Measurements from ENCODE around the gene TVP23A. TPM values are rescaled to one million over a fixed set of nuclear protein-coding genes. Genes with fewer than 3 reads are reported as not detected.

The TVP23A gene
- polyA plus RNA-seq, 1 experiment, result not detected

DNA sequence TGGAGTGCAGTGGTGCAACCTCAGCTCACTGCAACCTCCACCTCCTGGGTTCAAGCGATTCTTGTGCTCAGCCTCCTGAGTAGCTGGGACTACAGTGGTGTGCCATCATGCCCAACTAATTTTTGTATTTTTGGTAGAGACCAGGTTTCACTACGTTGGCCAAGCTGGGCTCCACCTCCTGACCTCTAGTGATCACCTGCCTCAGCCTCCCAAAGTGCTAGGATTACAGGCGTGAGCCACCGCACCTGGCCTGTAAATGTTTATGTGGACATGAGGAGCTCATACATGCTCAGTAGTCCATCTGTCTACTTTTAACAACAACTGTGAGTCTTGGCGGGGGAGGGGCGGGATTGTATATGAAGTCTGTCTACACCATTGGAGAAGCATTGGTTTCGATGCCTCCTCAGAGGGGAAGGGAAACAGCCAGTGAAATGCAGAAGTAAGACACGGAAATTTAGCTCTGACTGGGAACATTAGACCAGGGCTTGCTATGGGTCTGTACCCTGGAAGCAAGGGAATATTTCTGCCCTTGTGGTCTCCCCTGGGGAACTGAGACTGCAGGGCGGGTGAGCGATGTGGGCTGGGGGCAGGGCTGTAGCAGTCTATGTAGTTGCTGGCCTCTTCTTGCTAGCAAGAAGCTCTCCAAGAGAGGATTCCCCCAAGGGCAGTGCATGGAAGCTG, 65.6 kb downstream of the TVP23A start:
- Histone ChIP-seq H3K36me3 (ENCODE audit: control insufficient read depth, insufficient read depth, low read length) (peaks cover 10% of the 10 kb centered on the region), H3K27me3 (ENCODE audit: control insufficient read depth, insufficient read depth, low read length) (no peaks in the 10 kb centered on the region), H3K4me3 (ENCODE audit: low read depth, low read length) (no peak overlapping the region)
- ChIA-PET POLR2A (no interaction called here), CTCF (interaction anchor here (0.8 to 1.9 kb wide), 3 partner anchors 22 to 238 kb away, joined by 3 to 10 read pairs (median 4); no protein-coding TSS in a partner anchor)
- TF ChIP-seq, protein P1, sequence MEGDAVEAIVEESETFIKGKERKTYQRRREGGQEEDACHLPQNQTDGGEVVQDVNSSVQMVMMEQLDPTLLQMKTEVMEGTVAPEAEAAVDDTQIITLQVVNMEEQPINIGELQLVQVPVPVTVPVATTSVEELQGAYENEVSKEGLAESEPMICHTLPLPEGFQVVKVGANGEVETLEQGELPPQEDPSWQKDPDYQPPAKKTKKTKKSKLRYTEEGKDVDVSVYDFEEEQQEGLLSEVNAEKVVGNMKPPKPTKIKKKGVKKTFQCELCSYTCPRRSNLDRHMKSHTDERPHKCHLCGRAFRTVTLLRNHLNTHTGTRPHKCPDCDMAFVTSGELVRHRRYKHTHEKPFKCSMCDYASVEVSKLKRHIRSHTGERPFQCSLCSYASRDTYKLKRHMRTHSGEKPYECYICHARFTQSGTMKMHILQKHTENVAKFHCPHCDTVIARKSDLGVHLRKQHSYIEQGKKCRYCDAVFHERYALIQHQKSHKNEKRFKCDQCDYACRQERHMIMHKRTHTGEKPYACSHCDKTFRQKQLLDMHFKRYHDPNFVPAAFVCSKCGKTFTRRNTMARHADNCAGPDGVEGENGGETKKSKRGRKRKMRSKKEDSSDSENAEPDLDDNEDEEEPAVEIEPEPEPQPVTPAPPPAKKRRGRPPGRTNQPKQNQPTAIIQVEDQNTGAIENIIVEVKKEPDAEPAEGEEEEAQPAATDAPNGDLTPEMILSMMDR (IDR thresholded peaks at IDR 0.05; ENCODE audit: insufficient read depth, low read depth, low read length), result no peak
- DNase-seq (ENCODE audit: low read depth), result no peak

DNA sequence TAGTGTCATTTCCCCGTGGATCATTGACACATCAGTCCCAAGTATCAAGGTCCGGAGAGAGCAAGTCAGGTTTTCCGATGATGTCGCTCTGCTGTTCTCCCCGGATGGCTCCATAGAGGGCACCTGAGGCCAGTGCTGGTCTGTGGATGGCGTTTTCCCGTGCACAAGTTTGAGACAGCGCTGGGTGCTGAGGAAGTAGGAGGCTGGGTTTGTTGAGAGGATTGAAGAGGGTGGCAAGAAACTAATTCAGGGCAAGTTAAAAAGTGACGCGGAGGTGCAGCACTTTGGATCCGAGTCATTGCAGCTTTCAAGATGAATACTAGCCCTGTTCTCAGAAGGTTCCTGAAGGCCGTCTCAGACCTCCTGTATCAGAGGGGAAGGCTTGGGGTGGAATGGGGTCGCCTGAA, 67.3 kb downstream of the TVP23A start:
- ChIA-PET CTCF (no interaction called here), POLR2A (no interaction called here)
- Histone ChIP-seq H3K27me3 (ENCODE audit: control insufficient read depth, insufficient read depth, low read length) (no peaks in the 10 kb centered on the region), H3K4me3 (ENCODE audit: low read depth, low read length) (no peak overlapping the region), H3K36me3 (ENCODE audit: control insufficient read depth, insufficient read depth, low read length) (peaks cover 2% of the 10 kb centered on the region; the same call in 1 of the 2 replicates)
- TF ChIP-seq, protein P1 (IDR thresholded peaks at IDR 0.05; ENCODE audit: insufficient read depth, low read depth, low read length), result no peak
- DNase-seq (ENCODE audit: low read depth), result no peak

DNA sequence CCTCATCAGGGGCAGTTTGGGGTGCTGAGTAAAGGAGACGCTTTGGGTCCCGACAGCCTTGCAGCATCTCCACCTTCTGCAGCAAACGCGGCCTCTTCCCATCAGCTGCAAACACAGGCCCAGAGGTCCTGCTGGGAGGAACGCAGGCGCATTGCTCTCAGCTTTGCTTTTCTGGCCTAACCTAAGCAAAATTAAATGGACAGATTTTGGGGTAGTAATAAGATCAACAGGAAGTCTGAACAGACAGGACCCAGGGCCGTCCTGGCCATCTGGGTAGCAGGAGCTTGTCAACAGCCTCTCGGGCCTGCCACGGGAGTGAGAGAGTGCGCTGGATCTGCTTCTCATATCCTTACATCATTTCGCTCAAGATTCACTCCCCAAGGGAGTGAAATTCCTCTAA, 67.8 kb downstream of the TVP23A start:
- POLR2A ChIA-PET, result no interaction called here

DNA sequence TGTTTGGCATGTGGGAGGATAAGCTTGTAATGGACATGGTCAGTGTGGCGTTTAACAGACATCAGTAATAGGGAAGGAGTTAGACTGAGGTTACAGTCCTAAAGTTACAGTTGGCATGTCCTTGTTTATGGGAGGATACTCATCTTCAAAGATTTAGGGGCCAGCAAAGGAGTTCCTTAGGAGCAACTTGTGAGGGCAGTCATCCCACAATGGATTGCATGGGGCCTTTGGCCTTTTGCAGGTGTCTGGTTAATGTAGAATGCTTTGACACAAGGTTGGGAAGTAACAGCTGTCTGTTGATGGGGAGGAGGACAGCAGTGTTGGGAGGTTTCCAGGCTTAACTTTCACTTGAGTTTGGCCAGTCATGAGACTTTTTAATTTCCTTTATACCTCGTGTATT, 72.8 kb downstream of the TVP23A start:
- Histone ChIP-seq H3K36me3 (ENCODE audit: control insufficient read depth, insufficient read depth, low read length) (peaks cover 2% of the 10 kb centered on the region; the same call in 1 of the 2 replicates), H3K4me3 (ENCODE audit: low read depth, low read length) (no peak overlapping the region), H3K27me3 (ENCODE audit: control insufficient read depth, insufficient read depth, low read length) (no peaks in the 10 kb centered on the region)
- POLR2A ChIA-PET, result interaction anchor here (0.7 kb wide), 1 partner anchor 83 kb away, joined by 6 read pairs; no protein-coding TSS in a partner anchor
- CTCF ChIA-PET, result no interaction called here
- DNase-seq (ENCODE audit: low read depth), result no peak
- TF ChIP-seq, protein P1 (IDR thresholded peaks at IDR 0.05; ENCODE audit: insufficient read depth, low read depth, low read length), result no peak

More for the DNA sequence above, 67.8 kb downstream of the TVP23A start:
- Histone ChIP-seq H3K36me3 (ENCODE audit: control insufficient read depth, insufficient read depth, low read length) (peaks cover 2% of the 10 kb centered on the region; the same call in 1 of the 2 replicates), H3K4me3 (ENCODE audit: low read depth, low read length) (no peak overlapping the region), H3K27me3 (ENCODE audit: control insufficient read depth, insufficient read depth, low read length) (no peaks in the 10 kb centered on the region)
- no peak for DNase-seq (ENCODE audit: low read depth)
- CTCF ChIA-PET, result no interaction called here
- TF ChIP-seq, protein P1 (IDR thresholded peaks at IDR 0.05; ENCODE audit: insufficient read depth, low read depth, low read length), result no peak

DNA sequence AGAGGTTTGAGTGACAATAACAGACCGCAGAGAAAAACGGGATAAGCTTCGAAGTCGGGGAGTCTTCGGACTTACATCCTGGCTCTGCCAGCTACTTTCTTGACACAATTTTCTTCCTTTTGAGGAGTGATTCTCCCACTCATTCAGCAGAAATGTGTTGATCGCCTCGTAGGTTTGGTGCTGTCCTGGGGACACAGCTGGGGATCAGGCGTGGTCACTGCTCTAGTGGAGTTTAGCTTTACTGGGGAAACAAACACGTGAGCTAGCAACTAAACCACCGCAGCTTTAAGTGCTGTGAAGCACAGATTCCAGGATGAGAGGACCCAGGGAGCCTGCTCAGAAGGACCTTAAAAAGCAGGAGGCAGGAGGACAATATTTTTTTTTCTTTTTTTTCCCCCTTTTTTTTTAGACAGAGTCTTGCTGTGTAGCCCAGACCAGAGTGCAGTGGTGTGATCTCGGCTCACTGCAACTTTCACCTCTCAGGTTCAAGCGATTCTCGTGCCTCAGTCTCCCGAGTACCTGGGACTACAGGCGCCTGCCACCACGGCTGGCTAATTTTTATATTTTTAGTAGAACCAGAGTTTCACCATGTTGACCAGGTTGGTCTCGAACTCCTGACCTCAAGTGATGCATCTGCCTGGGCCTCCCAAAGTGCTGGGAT, 74.1 kb downstream of the TVP23A start:
- Histone ChIP-seq H3K36me3 (ENCODE audit: control insufficient read depth, insufficient read depth, low read length) (no peaks in the 10 kb centered on the region), H3K27me3 (ENCODE audit: control insufficient read depth, insufficient read depth, low read length) (no peaks in the 10 kb centered on the region), H3K4me3 (ENCODE audit: low read depth, low read length) (peak overlapping the region; percentile 41)
- TF ChIP-seq, protein P1 (IDR thresholded peaks at IDR 0.05; ENCODE audit: insufficient read depth, low read depth, low read length), result no peak
- CTCF ChIA-PET, result interaction anchor here (0.7 to 1.3 kb wide), 9 partner anchors 9 to 457 kb away, joined by 3 to 5 read pairs (median 3); no protein-coding TSS in a partner anchor
- POLR2A ChIA-PET, result interaction anchor here (0.5 to 0.7 kb wide), 3 partner anchors 201 to 1123 kb away, joined by 3 to 5 read pairs (median 3); no protein-coding TSS in a partner anchor
- peak; percentile 19 for DNase-seq (ENCODE audit: low read depth)
